H1 (cell line): ENCODE data around the gene PRRT4. TPM values are rescaled to one million over a fixed set of nuclear protein-coding genes. Genes with fewer than 3 reads are reported as not detected.

Experiments used
- CTCF ChIA-PET: fragments of 300-600 bp; sonication (Branson Sonifier 250); formaldehyde crosslinking; loops from one replicate; lab custom pipeline; 2021; ENCODE audit not compliant: partially characterized antibody; lab: Charles Lee
- POLR2A ChIA-PET: fragments of 300-600 bp; sonication (Branson Sonifier 250); formaldehyde crosslinking; loops from one replicate; lab custom pipeline; 2021; ENCODE audit warnings: inconsistent platforms; ENCODE audit not compliant: partially characterized antibody; lab: Charles Lee
- DNase-seq, 2 experiments: peaks; one replicate each; pipeline versions ENCODE4 v3.0.0 to v3.0.0-alpha.2; 2010 to 2022; ENCODE audit warnings: low spot score in 2 of 2, low read depth in 1 of 2, mixed read lengths in 1 of 2
- FAIRE-seq: peaks from 2 replicates; lab custom pipeline; 2011; peaks lifted over from hg19 to GRCh38; lab: Jason Lieb, UNC
- H2AFZ ChIP-seq: 2 replicates; pipeline ENCODE4 v1.8.1; 2012; ENCODE audit warnings: low read length, inconsistent platforms
- H2AK5ac ChIP-seq: 2 replicates; pipeline ENCODE4 v1.6.1; 2013; ENCODE audit warnings: low read depth, low read length
- H2BK120ac ChIP-seq: replicated peaks from 2 replicates; pipeline ENCODE3; 2013; ENCODE audit warnings: low read depth, low read length, inconsistent platforms
- H2BK12ac ChIP-seq: 2 replicates; pipeline ENCODE4 v1.6.1; 2013; ENCODE audit warnings: low read depth, low read length
- H2BK15ac ChIP-seq: 2 replicates; pipeline ENCODE4 v1.6.1; 2013; ENCODE audit warnings: low read length
- H2BK20ac ChIP-seq: 2 replicates; pipeline ENCODE4 v1.6.1; 2013; ENCODE audit warnings: low read length
- H2BK5ac ChIP-seq: 2 replicates; pipeline ENCODE4 v1.6.1; 2013; ENCODE audit warnings: low read depth, low read length
- H3K14ac ChIP-seq: 2 replicates; pipeline ENCODE4 v1.6.1; 2013; ENCODE audit warnings: inconsistent platforms; ENCODE audit not compliant: insufficient read length
- H3K18ac ChIP-seq: 2 replicates; pipeline ENCODE4 v1.6.1; 2013; ENCODE audit warnings: low read length; ENCODE audit errors: extremely low read depth
- H3K23ac ChIP-seq: 2 replicates; pipeline ENCODE4 v1.6.1; 2013; ENCODE audit warnings: inconsistent platforms; ENCODE audit not compliant: insufficient read length
- H3K23me2 ChIP-seq: 2 replicates; pipeline ENCODE4 v1.6.1; 2013; ENCODE audit warnings: low read depth, low read length
- H3K27ac ChIP-seq: 2 replicates; pipeline ENCODE4 v1.6.1; 2011; ENCODE audit warnings: low read depth, low read length, inconsistent platforms
- H3K27me3 ChIP-seq, 4 experiments: replicated peaks in 1 of 4; 1 replicate in 1 of 4; 2 replicates in 3 of 4; pipeline versions ENCODE4 v1.6.1 to v1.8.1; 2011 to 2013; ENCODE audit warnings: low read length in 3 of 4, mild to moderate bottlenecking in 3 of 4, inconsistent platforms in 2 of 4, mixed read lengths in 2 of 4, moderate library complexity in 1 of 4; ENCODE audit not compliant: control insufficient read depth in 3 of 4, insufficient read depth in 3 of 4; ENCODE audit errors: extremely low read depth in 1 of 4
- H3K36me3 ChIP-seq, 4 experiments: 2 replicates each; pipeline versions ENCODE4 v1.6.1 to v1.8.1; 2011 to 2013; ENCODE audit warnings: mild to moderate bottlenecking in 4 of 4, low read length in 3 of 4, moderate library complexity in 2 of 4, control low read depth in 1 of 4, inconsistent platforms in 1 of 4; ENCODE audit not compliant: insufficient read depth in 4 of 4, control insufficient read depth in 2 of 4
- H3K4ac ChIP-seq: replicated peaks from 2 replicates; pipeline ENCODE3; 2013; ENCODE audit warnings: low read length, low read depth, mixed read lengths, inconsistent platforms; ENCODE audit not compliant: insufficient read length
- H3K4me1 ChIP-seq, 4 experiments: replicated peaks in 1 of 4; 1 replicate in 1 of 4; 2 replicates in 3 of 4; pipeline versions ENCODE4 v1.6.1 to v1.8.1; 2011 to 2013; ENCODE audit warnings: low read length in 3 of 4, inconsistent platforms in 2 of 4, mixed read lengths in 1 of 4; ENCODE audit not compliant: insufficient read depth in 4 of 4, control insufficient read depth in 3 of 4
- H3K4me2 ChIP-seq, 2 experiments: 2 replicates each; pipeline versions ENCODE4 v1.6.1 to v1.8.1; 2011 to 2013; ENCODE audit warnings: low read depth in 2 of 2, low read length in 2 of 2, control low read depth in 1 of 2, inconsistent platforms in 1 of 2, mild to moderate bottlenecking in 1 of 2; ENCODE audit not compliant: insufficient read depth in 1 of 2
- H3K4me3 ChIP-seq, 4 experiments: fragments of 200-600, 300-600 bp in 1 of 4; sonication (generic), shearing (Covaris generic), sonication (Bioruptor Twin) in 1 of 4; 2 replicates each; pipeline versions ENCODE4 v1.5.1 to v1.8.1; 2011 to 2016; ENCODE audit warnings: low read length in 4 of 4, low read depth in 3 of 4, control low read depth in 2 of 4, inconsistent platforms in 2 of 4, mild to moderate bottlenecking in 2 of 4, mixed read lengths in 1 of 4, moderate library complexity in 1 of 4; ENCODE audit not compliant: insufficient read depth in 2 of 4; ENCODE audit errors: extremely low read depth in 1 of 4
- H3K56ac ChIP-seq: replicated peaks from 2 replicates; pipeline ENCODE3; 2013; ENCODE audit warnings: low read depth, mild to moderate bottlenecking, mixed read lengths, low read length, inconsistent platforms; ENCODE audit not compliant: insufficient read length
- H3K79me1 ChIP-seq: 2 replicates; pipeline ENCODE4 v1.6.1; 2013; ENCODE audit warnings: low read depth, low read length, control low read depth
- H3K79me2 ChIP-seq, 2 experiments: 2 replicates each; pipeline versions ENCODE4 v1.6.1 to v1.8.1; 2012 to 2013; ENCODE audit warnings: low read length in 2 of 2, mild to moderate bottlenecking in 2 of 2, inconsistent platforms in 1 of 2; ENCODE audit not compliant: insufficient read depth in 2 of 2, control insufficient read depth in 1 of 2
- H3K9ac ChIP-seq, 4 experiments: replicated peaks in 1 of 4; 1 replicate in 1 of 4; 2 replicates in 3 of 4; pipeline versions ENCODE4 v1.6.1 to v1.8.1; 2011 to 2013; ENCODE audit warnings: low read depth in 3 of 4, low read length in 3 of 4, control low read depth in 2 of 4, mild to moderate bottlenecking in 2 of 4, moderate library complexity in 2 of 4, inconsistent platforms in 1 of 4; ENCODE audit errors: extremely low read depth in 1 of 4
- H3K9me3 ChIP-seq, 2 experiments: 2 replicates each; pipeline versions ENCODE4 v1.6.1 to v1.8.1; 2012 to 2013; ENCODE audit warnings: mild to moderate bottlenecking in 2 of 2, moderate library complexity in 2 of 2, control low read depth in 1 of 2, inconsistent platforms in 1 of 2, low read depth in 1 of 2, low read length in 1 of 2, mixed read lengths in 1 of 2; ENCODE audit not compliant: insufficient read depth in 2 of 2
- H4K20me1 ChIP-seq, 2 experiments: replicated peaks in 1 of 2; 2 replicates each; pipeline versions ENCODE3 to v1.8.1; 2011 to 2013; ENCODE audit warnings: inconsistent platforms in 2 of 2, low read length in 2 of 2, mild to moderate bottlenecking in 1 of 2; ENCODE audit not compliant: insufficient read depth in 2 of 2, control insufficient read depth in 1 of 2
- H4K5ac ChIP-seq: 2 replicates; pipeline ENCODE4 v1.6.1; 2013; ENCODE audit warnings: low read length, low read depth, mixed read lengths, inconsistent platforms; ENCODE audit not compliant: insufficient read length
- H4K8ac ChIP-seq: 2 replicates; pipeline ENCODE4 v1.8.0; 2013; ENCODE audit warnings: mild to moderate bottlenecking, moderate library complexity, low read length, inconsistent platforms; ENCODE audit not compliant: insufficient read depth; ENCODE audit errors: extremely low read depth
- H4K91ac ChIP-seq: replicated peaks from 2 replicates; pipeline ENCODE3; 2013; ENCODE audit warnings: low read length, mixed read lengths, inconsistent platforms; ENCODE audit not compliant: insufficient read length
- RAD21 ChIP-seq, 2 experiments: IDR thresholded peaks in 1 of 2; conservative IDR thresholded peaks in 1 of 2; 2 replicates each; pipeline ENCODE4 v1.6.1; 2011; ENCODE audit warnings: low read depth in 2 of 2, low read length in 2 of 2, improper control_type of control experiment in 1 of 2, inconsistent platforms in 1 of 2, mild to moderate bottlenecking in 1 of 2, moderate library complexity in 1 of 2
- TAF7 ChIP-seq: optimal IDR thresholded peaks from 2 replicates; pipeline ENCODE3; 2011; ENCODE audit warnings: low read depth, mild to moderate bottlenecking, inconsistent platforms, low read length, moderate library complexity, borderline replicate concordance
- WGBS, 2 experiments: shearing (Covaris generic) in 1 of 2; methylation state at CpG; one replicate each; pipeline versions ENCODE4 v1.1.6 to v1.1.7; 2013 to 2015; ENCODE audit warnings: low lambda C conversion rate in 2 of 2, mixed read lengths in 2 of 2, inconsistent platforms in 1 of 2, low coverage in 1 of 2, missing lambda C conversion rate in 1 of 2; ENCODE audit not compliant: insufficient replicate concordance in 2 of 2, insufficient coverage in 1 of 2, insufficient read length in 1 of 2; ENCODE audit errors: extremely low coverage in 1 of 2, missing lambda C conversion rate in 1 of 2; 5-methylcytosine and 5-hydroxymethylcytosine counted together
- polyA plus RNA-seq, 7 experiments: library from polyadenylated mRNA; depleted of rRNA in 3 of 7; stranded (reverse) in 5 of 7; unstranded in 2 of 7; fragments of >200 nt in 5 of 7; fragments of 200-250 nt in 2 of 7; gene quantifications; 1 replicate in 5 of 7; 2 replicates in 1 of 7; 4 replicates in 1 of 7; pipeline versions ENCODE4 v1.2.1 to v1.2.3, GENCODE V29; 2011 to 2013; ENCODE audit warnings: missing spikeins in 2 of 7, mixed read lengths in 2 of 7
- total RNA-seq: library from RNA; stranded (reverse); fragmentation: NEBNext Ultra II Directional; extraction: Animal tissue kit (Norgen Biotek cat#: 25700); gene quantifications from 2 replicates; pipeline ENCODE4 v1.2.1, GENCODE V29; 2021
- TF ChIP-seq, protein P1 (sequence below), 3 experiments: IDR thresholded peaks; 1 replicate in 2 of 3; 2 replicates in 1 of 3; pipeline versions ENCODE4 v1.5.1 to v1.6.1; 2011; ENCODE audit warnings: low read length in 3 of 3, mild to moderate bottlenecking in 3 of 3, inconsistent platforms in 2 of 3, low read depth in 1 of 3, moderate library complexity in 1 of 3; ENCODE audit not compliant: insufficient read depth in 1 of 3; ENCODE audit errors: control extremely low read depth in 1 of 3

PRRT4 gene
- total and polyA plus RNA-seq, 2 of the 8 experiments (the other 6 are each of a cell fraction or from before 2014, with no cell fraction given), result 0.34 to 1.0 TPM

DNA sequence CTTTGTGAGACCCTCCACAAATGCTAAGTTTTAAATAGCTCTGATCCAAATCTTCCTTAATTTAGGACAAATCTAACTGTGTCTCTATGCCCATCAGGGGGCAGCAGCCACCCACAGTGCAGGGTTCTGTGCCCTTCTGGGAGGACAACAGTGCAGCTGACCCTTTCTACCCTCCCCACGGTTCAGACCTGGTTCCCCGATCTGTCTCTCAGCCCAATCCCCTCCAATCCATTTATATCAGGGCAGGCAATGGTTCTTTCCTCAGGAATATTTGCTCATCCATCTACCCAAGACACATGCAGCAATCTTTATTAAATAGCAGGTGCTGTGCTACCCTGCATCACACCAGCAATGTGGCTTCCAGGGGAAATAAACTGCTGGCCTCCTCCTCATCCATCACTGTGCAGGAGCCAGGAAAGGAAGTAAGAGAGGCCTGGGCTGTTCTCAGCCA lies 13.8 kb downstream of the PRRT4 start:
- Histone ChIP-seq H2AK5ac (no peak overlapping the region), H3K23me2 (peaks cover 3% of the 10 kb centered on the region; the same call in 1 of the 2 replicates), H3K14ac (no peak overlapping the region), H3K23ac (no peak overlapping the region), H4K91ac (no peak overlapping the region), H2BK5ac (no peak overlapping the region), H2AFZ (no peak overlapping the region), H3K27ac (no peak overlapping the region), H3K9me3 (no peaks in the 10 kb centered on the region; a peak in 1 of 4 replicates), H3K4me2 (no peak overlapping the region), H2BK20ac (no peak overlapping the region), H3K9ac (no peak overlapping the region), H3K4me1 (peaks cover 2 to 10% (median 6%) of the 10 kb centered on the region in 4 experiments), H2BK15ac (no peak overlapping the region), H3K79me2 (peaks cover 5 to 8% of the 10 kb centered on the region in 2 experiments), H3K18ac (no peak overlapping the region), H3K36me3 (peaks cover 0 to 6% (median 0%) of the 10 kb centered on the region in 4 experiments; a peak in 1 of 8 replicates), H4K8ac (no peak overlapping the region), H3K4me3 (no peak overlapping the region), H3K79me1 (peaks cover 3% of the 10 kb centered on the region), H2BK12ac (no peak overlapping the region), H3K56ac (no peak overlapping the region), H3K4ac (no peak overlapping the region), H2BK120ac (no peak overlapping the region), H3K27me3 (peaks cover 29 to 46% (median 41%) of the 10 kb centered on the region in 4 experiments), H4K5ac (no peak overlapping the region), H4K20me1 (no peaks in the 10 kb centered on the region)
- ChIA-PET POLR2A (interaction anchor here (1.2 to 2.4 kb wide), 6 partner anchors 10 to 43 kb away, joined by 3 to 11 read pairs (median 4); no protein-coding TSS in a partner anchor), CTCF (interaction anchor here (0.7 to 13.6 kb wide), 19 partner anchors 9 to 113 kb away, joined by 3 to 345 read pairs (median 7); no protein-coding TSS in a partner anchor)
- 65% methylated on average over 2 of the region's 2 CpGs; no CpG with 5 or more reads in 1 of the 2 experiments for WGBS, 2 experiments
- peak in 1 of 2 experiments; percentile 61 for DNase-seq
- TF ChIP-seq RAD21 (IDR thresholded peaks at IDR 0.05 in 1 of 2, conservative IDR thresholded peaks at IDR 0.05 in 1 of 2; ENCODE audit: low read depth in 2 of 2, low read length in 2 of 2), result peak; percentile 82 to 86
- no peak for TF ChIP-seq TAF7
- TF ChIP-seq, protein P1, sequence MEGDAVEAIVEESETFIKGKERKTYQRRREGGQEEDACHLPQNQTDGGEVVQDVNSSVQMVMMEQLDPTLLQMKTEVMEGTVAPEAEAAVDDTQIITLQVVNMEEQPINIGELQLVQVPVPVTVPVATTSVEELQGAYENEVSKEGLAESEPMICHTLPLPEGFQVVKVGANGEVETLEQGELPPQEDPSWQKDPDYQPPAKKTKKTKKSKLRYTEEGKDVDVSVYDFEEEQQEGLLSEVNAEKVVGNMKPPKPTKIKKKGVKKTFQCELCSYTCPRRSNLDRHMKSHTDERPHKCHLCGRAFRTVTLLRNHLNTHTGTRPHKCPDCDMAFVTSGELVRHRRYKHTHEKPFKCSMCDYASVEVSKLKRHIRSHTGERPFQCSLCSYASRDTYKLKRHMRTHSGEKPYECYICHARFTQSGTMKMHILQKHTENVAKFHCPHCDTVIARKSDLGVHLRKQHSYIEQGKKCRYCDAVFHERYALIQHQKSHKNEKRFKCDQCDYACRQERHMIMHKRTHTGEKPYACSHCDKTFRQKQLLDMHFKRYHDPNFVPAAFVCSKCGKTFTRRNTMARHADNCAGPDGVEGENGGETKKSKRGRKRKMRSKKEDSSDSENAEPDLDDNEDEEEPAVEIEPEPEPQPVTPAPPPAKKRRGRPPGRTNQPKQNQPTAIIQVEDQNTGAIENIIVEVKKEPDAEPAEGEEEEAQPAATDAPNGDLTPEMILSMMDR (IDR thresholded peaks at IDR 0.05; ENCODE audit: control extremely low read depth in 1 of 3, insufficient read depth in 1 of 3, low read depth in 1 of 3, low read length in 3 of 3), result peak; percentile 51 to 70 (median 58)
- FAIRE-seq, result no peak
